HG02884 (cell line): ENCODE measurements around the gene DUSP3.
"Not testable (repeated sequence)": the region's sequence is repeated elsewhere in the genome, so short reads cannot be mapped to it uniquely, and the experiment has no call there.

Source experiments
- ATAC-seq: cut with Tn5 transposase; IDR thresholded peaks from one replicate; pipeline ENCODE4 v1.9.1; 2021; ENCODE audit warnings: mild to moderate bottlenecking, moderate library complexity; ENCODE audit not compliant: unreplicated experiment

DUSP3 gene

GRCh38 chr17:43801844-43802243, 23.1 kb upstream of the DUSP3 start:
- no peak for ATAC-seq

- no peak for ATAC-seq
These were observed 22.0 kb upstream of the DUSP3 start for GRCh38 chr17:43800736-43801135.

GRCh38 chr17:43799047-43799446, 20.3 kb upstream of the DUSP3 start:
- ATAC-seq: no peak

- not testable (repeated sequence) for ATAC-seq
These were observed 19.2 kb upstream of the DUSP3 start for GRCh38 chr17:43798024-43798423.

- not testable (repeated sequence) for ATAC-seq
These were observed 13.9 kb upstream of the DUSP3 start for GRCh38 chr17:43792668-43793067.

GRCh38 chr17:43791589-43791988, 12.8 kb upstream of the DUSP3 start:
- no peak for ATAC-seq

- no peak for ATAC-seq
These were observed 11.6 kb upstream of the DUSP3 start for GRCh38 chr17:43790311-43790940.

GRCh38 chr17:43789482-43789881, 10.7 kb upstream of the DUSP3 start:
- ATAC-seq: no peak

- no peak for ATAC-seq
These were observed 9.8 kb upstream of the DUSP3 start for GRCh38 chr17:43788540-43788939.

GRCh38 chr17:43787728-43788127, 9.0 kb upstream of the DUSP3 start:
- no peak for ATAC-seq

- ATAC-seq: no peak
These were observed 5.9 kb upstream of the DUSP3 start for GRCh38 chr17:43784628-43785101.

- ATAC-seq: no peak
These were observed 5.3 kb upstream of the DUSP3 start for GRCh38 chr17:43784068-43784467.

- no peak for ATAC-seq
These were observed 4.3 kb upstream of the DUSP3 start for GRCh38 chr17:43782913-43783680.

- no peak for ATAC-seq
These were observed 1.4 kb upstream of the DUSP3 start, which contains the start of gene CFAP97D1 for GRCh38 chr17:43780135-43780534. Gene CFAP97D1 (plus strand): TSS chr17:43780435. CDS start chr17:43780463, 28 bp downstream.

GRCh38 chr17:43779145-43780125, 658 bp upstream of the DUSP3 start:
- no peak for ATAC-seq

- no peak for ATAC-seq
These were observed 4.2 kb downstream of the DUSP3 start for GRCh38 chr17:43774304-43775250.

GRCh38 chr17:43772877-43773648, 5.7 kb downstream of the DUSP3 start:
- ATAC-seq: no peak

GRCh38 chr17:43771463-43771862, 7.3 kb downstream of the DUSP3 start:
- no peak for ATAC-seq

- no peak for ATAC-seq
These were observed 7.8 kb downstream of the DUSP3 start for GRCh38 chr17:43770957-43771356.
